Psoas muscle (tissue), 8 donors: ENCODE data around the gene WWOX. TPM values are rescaled to one million over a fixed set of nuclear protein-coding genes. Genes with fewer than 3 reads are reported as not detected.

Experiments
- ATAC-seq, 4 donors: fragments of 200-7000 bp; cut with Tn5 transposase; one replicate each; pipeline ENCODE4 v1.9.1; 2020; ENCODE audit warnings: moderate library complexity in 3 of 4, mild to moderate bottlenecking in 2 of 4
- DNase-seq, 2 donors: peaks; one replicate each; pipeline ENCODE4 v3.0.0-alpha.2; 2020
- H3K27ac ChIP-seq: fragments of 200-600 bp; one replicate; pipeline ENCODE4 v1.8.0; 2022
- H3K27me3 ChIP-seq, 3 donors: fragments of 200-600 bp in 1 of 3; one replicate each; pipeline versions ENCODE4 v1.6.1 to v1.8.0; 2013 to 2022; ENCODE audit warnings: low read length in 2 of 3, mild to moderate bottlenecking in 2 of 3, moderate library complexity in 1 of 3; ENCODE audit not compliant: insufficient read depth in 3 of 3
- H3K36me3 ChIP-seq, 2 donors: fragments of 200-600 bp in 1 of 2; one replicate each; pipeline versions ENCODE4 v1.6.1 to v1.8.0; 2013 to 2022; ENCODE audit warnings: low read depth in 1 of 2, mild to moderate bottlenecking in 1 of 2, moderate library complexity in 1 of 2; ENCODE audit not compliant: insufficient read depth in 1 of 2
- H3K4me1 ChIP-seq: fragments of 200-600 bp; one replicate; pipeline ENCODE4 v1.8.0; 2022
- H3K4me3 ChIP-seq: fragments of 200-600 bp; one replicate; pipeline ENCODE4 v1.8.0; 2022; ENCODE audit warnings: mild to moderate bottlenecking
- H3K9me3 ChIP-seq: fragments of 200-600 bp; one replicate; pipeline ENCODE4 v1.8.0; 2022
- WGBS, 3 donors: extraction: QIAGEN DNeasy Blood & Tissue Kit; methylation state at CpG; one replicate each; pipeline versions ENCODE4 v1.1.6 to v1.1.7; 2013; 5-methylcytosine and 5-hydroxymethylcytosine counted together
- intact Hi-C, 2 donors: fragments of 100-400 bp; cut with DNase I; formaldehyde crosslinking; loops; one replicate each; pipeline versions ENCODE4 v1.11.0 to v1.14.2; 2022
- polyA plus RNA-seq, 3 donors: library from polyadenylated mRNA; stranded (reverse); fragments of 200-250 nt; gene quantifications; one replicate each; pipeline ENCODE4 v1.2.3, GENCODE V29; 2013
- total RNA-seq, 4 donors: library from RNA; stranded (reverse); fragmentation: NEBNext Ultra II Directional in 2 of 4; extraction: Animal tissue kit (Norgen Biotek cat#: 25700) in 2 of 4; gene quantifications; one replicate each; pipeline versions ENCODE4 v1.2.1 to v1.2.4, GENCODE V29; 2021 to 2023
- TF ChIP-seq, protein P1 (sequence below): fragments of 200-600 bp; IDR thresholded peaks from one replicate; pipeline ENCODE4 v1.8.0; 2022; ENCODE audit warnings: antibody characterized with exemption
- donor health status: healthy with polysubstance abuse.
- donor health status: DM: no; HTN: no; CAD: no; lungs with moderate emphysema.
- donor health status: Bipolar disorder and iron deficiency.
- donor health status: healthy.
- donor health status: DM: yes; HTN: yes; CAD: no.
- donor health status: DM: no; HTN: no; CAD: no.
- donor health status: DM: no; HTN: no; CAD: no.
- donor health status: DM: yes; HTN: yes; CAD: no.

WWOX gene
- total and polyA plus RNA-seq, 7 donors: 3.1 to 6.6 (median 5.0) TPM

DNA sequence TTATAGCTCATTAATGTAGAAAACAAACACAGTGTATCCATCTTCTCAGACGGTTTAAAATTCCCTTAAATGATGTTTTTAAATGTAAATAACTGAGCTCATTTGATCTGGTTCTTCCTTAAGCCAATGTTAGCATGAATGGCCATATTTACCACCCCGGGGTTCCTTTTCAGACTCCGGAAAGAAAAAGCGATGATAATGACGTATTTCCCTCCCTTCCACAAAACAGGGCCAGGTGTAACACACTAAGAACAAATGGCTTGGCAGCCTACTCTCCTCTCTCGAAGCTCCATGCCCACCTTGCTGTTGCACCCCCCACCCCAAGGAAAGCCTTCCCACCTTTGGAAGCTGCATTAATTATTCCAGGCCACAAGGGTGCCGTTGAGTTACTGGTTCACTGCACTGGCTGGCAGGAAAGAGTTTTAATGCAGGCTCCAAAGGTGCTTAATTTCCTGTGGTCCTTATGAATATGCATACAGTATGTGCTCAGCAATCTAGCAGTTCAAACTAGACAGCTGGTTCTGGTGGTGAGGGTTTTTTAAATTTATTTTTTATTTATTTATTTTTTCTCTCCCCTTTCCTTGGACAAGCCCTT is 378.9 kb downstream of the WWOX start:
- H3K36me3 ChIP-seq: no peaks in the 10 kb centered on the region
- TF ChIP-seq, protein P1, sequence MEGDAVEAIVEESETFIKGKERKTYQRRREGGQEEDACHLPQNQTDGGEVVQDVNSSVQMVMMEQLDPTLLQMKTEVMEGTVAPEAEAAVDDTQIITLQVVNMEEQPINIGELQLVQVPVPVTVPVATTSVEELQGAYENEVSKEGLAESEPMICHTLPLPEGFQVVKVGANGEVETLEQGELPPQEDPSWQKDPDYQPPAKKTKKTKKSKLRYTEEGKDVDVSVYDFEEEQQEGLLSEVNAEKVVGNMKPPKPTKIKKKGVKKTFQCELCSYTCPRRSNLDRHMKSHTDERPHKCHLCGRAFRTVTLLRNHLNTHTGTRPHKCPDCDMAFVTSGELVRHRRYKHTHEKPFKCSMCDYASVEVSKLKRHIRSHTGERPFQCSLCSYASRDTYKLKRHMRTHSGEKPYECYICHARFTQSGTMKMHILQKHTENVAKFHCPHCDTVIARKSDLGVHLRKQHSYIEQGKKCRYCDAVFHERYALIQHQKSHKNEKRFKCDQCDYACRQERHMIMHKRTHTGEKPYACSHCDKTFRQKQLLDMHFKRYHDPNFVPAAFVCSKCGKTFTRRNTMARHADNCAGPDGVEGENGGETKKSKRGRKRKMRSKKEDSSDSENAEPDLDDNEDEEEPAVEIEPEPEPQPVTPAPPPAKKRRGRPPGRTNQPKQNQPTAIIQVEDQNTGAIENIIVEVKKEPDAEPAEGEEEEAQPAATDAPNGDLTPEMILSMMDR: peak; percentile 26
- DNase-seq: no peak
- no peak overlapping the region for H3K4me3 ChIP-seq
- no peaks in the 10 kb centered on the region for H3K9me3 ChIP-seq
- H3K27me3 ChIP-seq: no peaks in the 10 kb centered on the region
- no peak overlapping the region for H3K27ac ChIP-seq
- no peaks in the 10 kb centered on the region for H3K4me1 ChIP-seq
- intact Hi-C loops: no loop called here
- no peak for ATAC-seq
- 66 to 72% (median 69%) methylated on average over 7 of the region's 7 CpGs for WGBS, 3 donors

DNA sequence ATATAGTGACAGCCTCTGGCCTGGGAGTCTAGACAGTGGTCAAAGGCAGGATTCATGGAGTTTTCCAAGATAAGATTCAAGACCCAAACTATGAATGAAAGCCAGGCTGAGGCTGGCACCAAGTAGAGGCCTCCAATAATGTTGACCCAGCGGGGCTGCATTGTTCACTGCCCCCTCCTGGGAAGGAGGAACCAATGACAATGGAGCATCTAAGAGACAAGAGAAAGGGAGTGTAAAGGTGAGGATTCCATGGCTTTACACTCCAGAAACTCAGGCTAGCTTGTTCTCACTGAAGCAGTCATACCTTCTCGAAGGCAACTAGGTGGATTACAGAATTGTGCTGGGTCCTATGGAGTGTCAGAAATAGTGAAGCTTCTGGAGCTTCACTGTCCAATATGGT is 380.3 kb downstream of the WWOX start:
- no peaks in the 10 kb centered on the region for H3K27me3 ChIP-seq
- H3K9me3 ChIP-seq: no peaks in the 10 kb centered on the region
- no peak for ATAC-seq
- no peaks in the 10 kb centered on the region for H3K4me1 ChIP-seq
- no peaks in the 10 kb centered on the region for H3K36me3 ChIP-seq
- TF ChIP-seq, protein P1: no peak
- WGBS, 3 donors: 93 to 100% (median 97%) methylated on average over 2 of the region's 2 CpGs
- H3K4me3 ChIP-seq: no peak overlapping the region
- intact Hi-C loops: no loop called here
- no peak overlapping the region for H3K27ac ChIP-seq
- DNase-seq: no peak

DNA sequence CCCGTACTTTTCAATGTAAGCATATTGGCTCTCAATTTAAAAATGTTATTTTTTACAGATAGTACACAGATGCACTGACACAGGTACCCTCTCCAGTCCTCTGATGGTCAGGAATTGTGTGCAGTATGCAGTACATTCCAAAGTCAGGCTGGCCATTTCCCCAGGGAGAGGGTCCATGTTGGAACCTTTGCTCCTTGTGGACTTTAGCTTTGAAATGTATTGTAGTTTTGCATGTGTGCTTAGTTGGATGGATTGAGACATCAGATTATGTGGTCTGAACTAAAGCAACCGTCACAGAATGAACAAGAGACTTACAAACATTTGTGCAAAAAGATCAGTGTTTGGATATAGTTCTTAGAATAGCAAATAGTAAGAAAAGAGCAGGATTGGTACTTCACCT is 381.1 kb downstream of the WWOX start:
- Histone ChIP-seq H3K9me3 (no peaks in the 10 kb centered on the region), H3K4me3 (no peak overlapping the region), H3K36me3 (no peaks in the 10 kb centered on the region), H3K27ac (no peak overlapping the region), H3K27me3 (no peaks in the 10 kb centered on the region), H3K4me1 (no peaks in the 10 kb centered on the region)
- ATAC-seq: no peak
- DNase-seq: no peak
- TF ChIP-seq, protein P1: no peak
- WGBS, 3 donors: 68 to 86% (median 79%) methylated on average over 2 of the region's 2 CpGs
- intact Hi-C loops: no loop called here

DNA sequence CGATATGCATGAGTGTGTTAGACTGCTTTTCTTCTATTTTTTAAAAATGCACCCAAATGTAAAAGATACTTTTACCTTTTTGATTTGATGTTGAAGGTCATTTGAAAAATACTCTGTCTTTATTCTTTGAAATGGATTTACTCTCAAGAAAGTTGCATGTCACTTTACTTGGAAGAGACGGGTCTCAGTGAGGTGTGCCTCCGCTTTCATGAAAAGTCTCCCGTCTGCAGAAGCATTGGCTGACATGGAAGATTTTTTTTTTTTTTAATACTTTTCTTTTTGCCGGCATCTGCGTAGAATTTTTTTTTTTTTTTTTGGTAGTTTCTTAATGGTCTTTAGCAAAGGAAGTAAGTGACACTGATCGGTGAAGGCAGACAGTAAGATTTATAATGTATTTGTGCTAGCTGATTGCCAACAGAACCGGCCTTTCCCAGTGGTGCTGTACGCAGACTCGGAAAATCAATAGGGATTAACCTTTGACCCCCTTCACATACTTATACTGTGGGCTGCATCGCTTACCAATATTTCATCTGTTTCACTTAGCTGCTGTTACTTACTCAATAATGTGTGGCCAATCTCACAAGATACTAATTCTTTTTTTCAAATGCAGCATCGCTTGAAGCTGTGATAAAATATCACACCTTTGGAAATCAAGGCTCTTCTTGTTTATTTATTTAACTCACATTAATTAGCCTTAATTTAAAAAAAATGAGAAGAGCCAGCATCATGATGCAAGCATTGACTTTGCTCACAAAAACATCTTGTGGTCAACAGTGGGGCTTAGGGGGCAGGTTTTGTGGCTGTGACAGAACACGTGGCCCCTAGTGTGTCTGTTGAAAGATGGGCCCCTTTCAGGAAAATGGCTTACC is 383.9 kb downstream of the WWOX start:
- TF ChIP-seq, protein P1: no peak
- 91 to 93% (median 92%) methylated on average over 13 of the region's 13 CpGs for WGBS, 3 donors

More for the DNA sequence above, 383.9 kb downstream of the WWOX start:
- Histone ChIP-seq H3K27ac (no peak overlapping the region), H3K9me3 (no peaks in the 10 kb centered on the region), H3K4me1 (no peaks in the 10 kb centered on the region), H3K4me3 (no peak overlapping the region), H3K27me3 (no peaks in the 10 kb centered on the region), H3K36me3 (no peaks in the 10 kb centered on the region)
- intact Hi-C loops: no loop called here
- DNase-seq: no peak
- no peak for ATAC-seq
